Motor neuron (in vitro differentiated cells): Measurements from ENCODE around the gene ST6GALNAC2. TPM values are rescaled to one million over a fixed set of nuclear protein-coding genes. Genes with fewer than 3 reads are reported as not detected.

Experiments used
- ATAC-seq, 8 experiments: fragments of 200-7000 bp; cut with Tn5 transposase; replicated peaks in 6 of 8; 2 replicates each; pipeline ENCODE4 v1.8.0; 2021; ENCODE audit warnings: mild to moderate bottlenecking in 8 of 8, moderate library complexity in 8 of 8
- H3K27ac ChIP-seq, 2 donors: fragments of 250-450 bp; sonication (Bioruptor Pico); 2 replicates each; pipeline ENCODE4 v1.9.0; 2021; ENCODE audit warnings: antibody characterized with exemption in 2 of 2, mild to moderate bottlenecking in 2 of 2, moderate library complexity in 1 of 2
- H3K4me1 ChIP-seq, 2 donors: fragments of 250-450 bp; sonication (Bioruptor Pico); replicated peaks in 1 of 2; 2 replicates each; pipeline ENCODE4 v1.6.1; 2021; ENCODE audit warnings: antibody characterized with exemption in 2 of 2, mild to moderate bottlenecking in 2 of 2, moderate library complexity in 1 of 2
- H3K4me3 ChIP-seq, 5 donors: fragments of 250-450 bp; sonication (Bioruptor Pico); 2 replicates each; pipeline ENCODE4 v1.9.0; 2021; ENCODE audit warnings: antibody characterized with exemption in 5 of 5, mild to moderate bottlenecking in 5 of 5, moderate library complexity in 4 of 5
- WGBS, 10 experiments: fragments of 450-650 bp; shearing (Covaris generic); methylation state at CpG; one replicate each; pipeline ENCODE4 v1.0.0; 2022; 5-methylcytosine and 5-hydroxymethylcytosine counted together
- in situ Hi-C, 9 experiments: fragments of 400-800 bp; cut with MboI; loops; one replicate each; pipeline ENCODE4 v1.15.0; 2021; ENCODE audit warnings: low sequenced_read_pairs in 9 of 9, low pct_unique_long_range_greater_than_20kb in 2 of 9; ENCODE audit not compliant: unreplicated experiment in 9 of 9
- total RNA-seq, 8 experiments: library from RNA; unstranded; fragments of 300-600 nt; gene quantifications; 2 replicates each; pipeline versions ENCODE4 v1.2.3 to v1.2.4, GENCODE V29; 2022

ST6GALNAC2 gene
- total RNA-seq, 8 experiments from 2014 or later, result 0.36 to 22.2 (median 1.3) TPM; not detected in 3

- in situ Hi-C loops, result loop anchor here in 2 of 9 experiments (25.0 kb wide), 1 partner anchor 168 kb away; the partner anchor contains the start of gene MXRA7 (in 2 of the 2)
- peaks cover 59 to 65% of the 10 kb centered on the region in 2 donors for H3K4me1 ChIP-seq
- peak overlapping the region in 1 of 5 donors; percentile 4 for H3K4me3 ChIP-seq
- peak overlapping the region; percentile 64 to 77 for H3K27ac ChIP-seq
- WGBS, 10 experiments, result 0 to 100% (median 60%) methylated on average over 1 to 9 of the region's 24 CpGs; no CpG with 5 or more reads in 4 of the 10 experiments
- peak in 3 of 8 experiments; percentile 1 to 10 (median 8) for ATAC-seq
Measured at GRCh38 chr17:76544546-76545365, 40.9 kb downstream of the ST6GALNAC2 start.

- ATAC-seq, result peak in 5 of 8 experiments; percentile 16 to 42 (median 27)
- 0 to 69% (median 53%) methylated on average over 1 to 11 of the region's 22 CpGs; no CpG with 5 or more reads in 2 of the 10 experiments for WGBS, 10 experiments
- in situ Hi-C loops, result loop anchor here in 2 of 9 experiments (25.0 kb wide), 1 partner anchor 168 kb away; the partner anchor contains the start of gene MXRA7 (in 2 of the 2)
- Histone ChIP-seq H3K4me3 (peak overlapping the region in 1 of 5 donors; percentile 4), H3K4me1 (peaks cover 59 to 65% of the 10 kb centered on the region in 2 donors), H3K27ac (peak overlapping the region; percentile 64 to 77)
Measured at GRCh38 chr17:76543826-76544545, 41.7 kb downstream of the ST6GALNAC2 start.

GRCh38 chr17:76543482-76543825 lies 42.2 kb downstream of the ST6GALNAC2 start:
- no peak overlapping the region for H3K4me3 ChIP-seq
- 20 to 88% (median 60%) methylated on average over 1 to 4 of the region's 6 CpGs; no CpG with 5 or more reads in 1 of the 10 experiments for WGBS, 10 experiments
- H3K27ac ChIP-seq, result peak overlapping the region; percentile 64 to 77
- no peak for ATAC-seq
- in situ Hi-C loops, result loop anchor here in 2 of 9 experiments (25.0 kb wide), 1 partner anchor 169 kb away; the partner anchor contains the start of gene MXRA7 (in 2 of the 2)
- H3K4me1 ChIP-seq, result peaks cover 61 to 67% of the 10 kb centered on the region in 2 donors

GRCh38 chr17:76542984-76543383 lies 42.7 kb downstream of the ST6GALNAC2 start:
- Histone ChIP-seq H3K4me1 (peaks cover 66 to 72% of the 10 kb centered on the region in 2 donors), H3K4me3 (no peak overlapping the region), H3K27ac (peak overlapping the region; percentile 64 to 77)
- no peak for ATAC-seq
- 78 to 90% (median 83%) methylated on average over 2 to 4 of the region's 8 CpGs; no CpG with 5 or more reads in 7 of the 10 experiments for WGBS, 10 experiments
- in situ Hi-C loops, result loop anchor here in 2 of 9 experiments (25.0 kb wide), 1 partner anchor 169 kb away; the partner anchor contains the start of gene MXRA7 (in 2 of the 2)

- in situ Hi-C loops, result loop anchor here in 2 of 9 experiments (25.0 kb wide), 1 partner anchor 170 kb away; the partner anchor contains the start of gene MXRA7 (in 2 of the 2)
- no peak for ATAC-seq
- Histone ChIP-seq H3K4me1 (peaks cover 66 to 70% of the 10 kb centered on the region in 2 donors), H3K27ac (no peak overlapping the region), H3K4me3 (no peak overlapping the region)
- 0 to 100% (median 86%) methylated on average over 1 to 6 of the region's 10 CpGs; no CpG with 5 or more reads in 5 of the 10 experiments for WGBS, 10 experiments
Measured at GRCh38 chr17:76542566-76542971, 43.1 kb downstream of the ST6GALNAC2 start.

GRCh38 chr17:76541739-76542454 lies 43.8 kb downstream of the ST6GALNAC2 start:
- Histone ChIP-seq H3K4me1 (peaks cover 59 to 64% of the 10 kb centered on the region in 2 donors), H3K4me3 (no peak overlapping the region), H3K27ac (no peak overlapping the region)
- 50 to 100% (median 87%) methylated on average over 1 to 8 of the region's 10 CpGs for WGBS, 10 experiments
- ATAC-seq, result no peak
- in situ Hi-C loops, result loop anchor here in 2 of 9 experiments (25.0 kb wide), 1 partner anchor 170 kb away; the partner anchor contains the start of gene MXRA7 (in 2 of the 2)

GRCh38 chr17:76540381-76541300 lies 45.0 kb downstream of the ST6GALNAC2 start:
- in situ Hi-C loops, result loop anchor here in 2 of 9 experiments (25.0 kb wide), 1 partner anchor 172 kb away; the partner anchor contains the start of gene MXRA7 (in 2 of the 2)
- peak; percentile 76 to 98 (median 82) for ATAC-seq
- H3K4me1 ChIP-seq, result peaks cover 47 to 52% of the 10 kb centered on the region in 2 donors
- peak overlapping the region; percentile 68 to 74 for H3K27ac ChIP-seq
- 0 to 30% (median 0%) methylated on average over 1 to 10 of the region's 27 CpGs; no CpG with 5 or more reads in 4 of the 10 experiments for WGBS, 10 experiments
- H3K4me3 ChIP-seq, result peak overlapping the region; percentile 11 to 23 (median 21)

- peak within 1 kb of the TSS; percentile 11 to 49 (median 22) for H3K4me3 ChIP-seq
- in situ Hi-C loops, result loop anchor here in 2 of 9 experiments (25.0 kb wide), 1 partner anchor 173 kb away; the partner anchor contains the start of gene MXRA7 (in 2 of the 2)
- peak within 1 kb of the TSS; percentile 68 to 74 for H3K27ac ChIP-seq
- 58 to 100% (median 80%) methylated on average over 1 to 7 of the region's 22 CpGs; no CpG with 5 or more reads in 3 of the 10 experiments for WGBS, 10 experiments
- H3K4me1 ChIP-seq, result peaks cover 43 to 45% of the 10 kb centered on the region in 2 donors
- no peak for ATAC-seq
Measured at GRCh38 chr17:76539631-76540271, 45.9 kb downstream of the ST6GALNAC2 start, which contains the start of gene PRCD. Gene PRCD, plus strand, starts transcription at chr17:76540044. Its CDS starts 98 bp downstream, at chr17:76540142.

- Histone ChIP-seq H3K4me3 (peak overlapping the region in 1 of 5 donors; percentile 49), H3K4me1 (peaks cover 36 to 38% of the 10 kb centered on the region in 2 donors), H3K27ac (no peak overlapping the region)
- in situ Hi-C loops, result loop anchor here in 2 of 9 experiments (25.0 kb wide), 1 partner anchor 173 kb away; the partner anchor contains the start of gene MXRA7 (in 2 of the 2)
- 40 to 100% (median 83%) methylated on average over 2 to 4 of the region's 9 CpGs; no CpG with 5 or more reads in 3 of the 10 experiments for WGBS, 10 experiments
- no peak for ATAC-seq
Measured at GRCh38 chr17:76538941-76539570, 46.6 kb downstream of the ST6GALNAC2 start.

GRCh38 chr17:76538281-76538931 lies 47.3 kb downstream of the ST6GALNAC2 start:
- Histone ChIP-seq H3K4me3 (peak overlapping the region; percentile 32 to 49 (median 33)), H3K4me1 (peaks cover 29 to 32% of the 10 kb centered on the region in 2 donors), H3K27ac (no peak overlapping the region)
- 23 to 71% (median 50%) methylated on average over 4 to 6 of the region's 37 CpGs; no CpG with 5 or more reads in 7 of the 10 experiments for WGBS, 10 experiments
- ATAC-seq, result peak in 3 of 8 experiments; percentile 1 to 3 (median 2)
- in situ Hi-C loops, result loop anchor here in 2 of 9 experiments (25.0 kb wide), 1 partner anchor 174 kb away; the partner anchor contains the start of gene MXRA7 (in 2 of the 2)
